GM12878 (cell line): ENCODE data around the gene ARHGEF17. TPM values are rescaled to one million over a fixed set of nuclear protein-coding genes. Genes with fewer than 3 reads are reported as not detected.
"Not testable (repeated sequence)": the region's sequence is repeated elsewhere in the genome, so short reads cannot be mapped to it uniquely, and the experiment has no call there.

Experiments used
- ATAC-seq: fragments of 200-7000 bp; cut with Tn5 transposase; 3 replicates; pipeline ENCODE4 v1.9.1; 2020; ENCODE audit warnings: mild to moderate bottlenecking, moderate library complexity
- BruUV-seq: library from RNA; stranded (reverse); fragments of 400-500 nt; replicated peaks from 2 replicates; lab custom pipeline; 2021; lab: Mats Ljungman, UMichigan
- CTCF ChIA-PET: fragments of 300-600 bp; sonication (Branson Sonifier 250); formaldehyde crosslinking; extraction: SDS; loops from one replicate; lab custom pipeline; 2021; ENCODE audit warnings: inconsistent platforms; lab: Yijun Ruan, JAX
- POLR2A ChIA-PET: fragments of 350-600 bp; formaldehyde crosslinking; extraction: SDS; loops from one replicate; lab custom pipeline; 2021; ENCODE audit warnings: inconsistent platforms; lab: Charles Lee
- RAD21 ChIA-PET: fragments of 300-600 bp; sonication (Branson Sonifier 250); formaldehyde crosslinking; loops from one replicate; lab custom pipeline; 2023; ENCODE audit warnings: antibody characterized with exemption; ENCODE audit not compliant: unreplicated experiment; lab: Charles Lee
- SMC1A ChIA-PET: fragments of 300-600 bp; sonication (Branson Sonifier 250); formaldehyde crosslinking; loops from one replicate; lab custom pipeline; 2023; ENCODE audit not compliant: unreplicated experiment, uncharacterized antibody; lab: Charles Lee
- DNase-seq: peaks from one replicate; pipeline ENCODE4 v3.0.0-alpha.2; 2011; ENCODE audit warnings: low read depth, low spot score
- FAIRE-seq: peaks from 3 replicates; lab custom pipeline; 2011; peaks lifted over from hg19 to GRCh38; lab: Jason Lieb, UNC
- H2AFZ ChIP-seq: 2 replicates; pipeline ENCODE4 v1.6.0; 2011; ENCODE audit warnings: low read depth, low read length, control low read depth; ENCODE audit not compliant: control insufficient read depth
- H3K27ac ChIP-seq: 2 replicates; pipeline ENCODE4 v1.5.1; 2011; ENCODE audit warnings: control low read depth; ENCODE audit not compliant: control insufficient read depth, insufficient read depth
- H3K27me3 ChIP-seq, 2 experiments: replicated peaks in 1 of 2; 2 replicates each; pipeline versions ENCODE4 v1.6.0 to v1.6.1; 2011; ENCODE audit warnings: low read length in 1 of 2; ENCODE audit not compliant: control insufficient read depth in 2 of 2, insufficient read depth in 2 of 2
- H3K36me3 ChIP-seq, 2 experiments: 2 replicates each; pipeline ENCODE4 v1.5.1; 2011; ENCODE audit warnings: low read length in 1 of 2; ENCODE audit not compliant: control insufficient read depth in 2 of 2, insufficient read depth in 2 of 2
- H3K4me1 ChIP-seq: 2 replicates; pipeline ENCODE4 v1.6.1; 2011; ENCODE audit warnings: mild to moderate bottlenecking, low read length, moderate library complexity, mixed read lengths; ENCODE audit not compliant: control insufficient read depth, insufficient read depth
- H3K4me2 ChIP-seq: 2 replicates; pipeline ENCODE4 v1.6.0; 2011; ENCODE audit warnings: control low read depth; ENCODE audit not compliant: control insufficient read depth, insufficient read depth
- H3K4me3 ChIP-seq: fragments of 200-600 bp; sonication (generic); 2 replicates; pipeline ENCODE4 v1.5.1; 2016
- H3K79me2 ChIP-seq: 2 replicates; pipeline ENCODE4 v1.6.0; 2011; ENCODE audit warnings: low read length; ENCODE audit not compliant: control insufficient read depth, insufficient read depth
- H3K9ac ChIP-seq: 2 replicates; pipeline ENCODE4 v1.8.0; 2011; ENCODE audit warnings: low read length, control low read depth, mixed read lengths; ENCODE audit not compliant: control insufficient read depth, insufficient read depth
- H3K9me3 ChIP-seq: replicated peaks from 3 replicates; pipeline ENCODE4 v1.5.1; 2011; ENCODE audit warnings: mild to moderate bottlenecking, low read length; ENCODE audit not compliant: control insufficient read depth, insufficient read depth
- H4K20me1 ChIP-seq: 2 replicates; pipeline ENCODE4 v1.6.0; 2011; ENCODE audit not compliant: control insufficient read depth, insufficient read depth
- HDGF ChIP-seq: fragments of 450-650 bp; IDR thresholded peaks from 2 replicates; pipeline ENCODE4 v1.6.1; 2016; ENCODE audit warnings: antibody characterized with exemption
- RBBP5 ChIP-seq: fragments of 200-600 bp; sonication (generic); conservative IDR thresholded peaks from 2 replicates; pipeline ENCODE4 v1.6.1; 2016
- SREBF1 ChIP-seq: IDR thresholded peaks from 2 replicates; pipeline ENCODE4 v1.6.1; 2012; ENCODE audit warnings: mild to moderate bottlenecking, low read length
- WGBS: methylation state at CpG from one replicate; pipeline ENCODE4 v1.1.6; 2016; ENCODE audit warnings: low lambda C conversion rate; ENCODE audit not compliant: insufficient replicate concordance, insufficient coverage; ENCODE audit errors: missing lambda C conversion rate; 5-methylcytosine and 5-hydroxymethylcytosine counted together
- in situ Hi-C: fragments of 300-500 bp; cut with MboI; formaldehyde crosslinking; loops from 9 replicates; pipeline ENCODE4 v1.14.3; 2018; ENCODE audit warnings: mixed read lengths
- intact Hi-C: fragments of 100-400 bp; cut with micrococcal nuclease; formaldehyde crosslinking; loops from one replicate; pipeline ENCODE4 v1.14.2; 2022; ENCODE audit not compliant: unreplicated experiment
- polyA plus RNA-seq, 11 experiments: library from polyadenylated mRNA; depleted of rRNA in 4 of 11; unstranded in 6 of 11; stranded (reverse) in 5 of 11; fragments of >200 nt; fragmentation: Nextera tagmentation in 4 of 11; fragmentation: Illumina TruSeq in 1 of 11; extraction: Ambion mirVana in 4 of 11; extraction: Trizol in 1 of 11; gene quantifications; 1 replicate in 1 of 11; 2 replicates in 10 of 11; pipeline versions ENCODE4 v1.2.1 to v1.2.3, GENCODE V29; 2011 to 2016; ENCODE audit warnings: inconsistent platforms in 2 of 11, missing spikeins in 2 of 11, low read depth in 1 of 11
- total RNA-seq, 4 experiments: library from RNA; depleted of rRNA in 3 of 4; stranded (reverse); fragments of >200 nt in 3 of 4; fragmentation: Illumina TruSeq in 1 of 4; extraction: Trizol in 1 of 4; gene quantifications; 2 replicates each; pipeline versions ENCODE4 v1.2.1 to v1.2.3, GENCODE V29; 2013 to 2021
- TF ChIP-seq, protein P1 (sequence below): fragments of 450-650 bp; IDR thresholded peaks from 2 replicates; pipeline ENCODE4 v1.6.1; 2017; ENCODE audit warnings: mild to moderate bottlenecking, moderate library complexity
- TF ChIP-seq, protein P2 (sequence below): IDR thresholded peaks from 2 replicates; pipeline ENCODE4 v1.6.1; 2011; ENCODE audit warnings: borderline replicate concordance, low read depth, mild to moderate bottlenecking, moderate library complexity, mixed read lengths, low read length; ENCODE audit not compliant: insufficient read depth; ENCODE audit errors: extremely low read length
- TF ChIP-seq, protein P3 (sequence below): fragments of 450-650 bp; IDR thresholded peaks from 2 replicates; pipeline ENCODE4 v1.6.1; 2016; ENCODE audit warnings: mild to moderate bottlenecking, moderate library complexity, borderline replicate concordance

ARHGEF17 gene
- total and polyA plus RNA-seq, 10 of the 15 experiments (the other 5 are each of a cell fraction or from before 2014, with no cell fraction given): 0.15 to 11.0 (median 1.7) TPM

DNA sequence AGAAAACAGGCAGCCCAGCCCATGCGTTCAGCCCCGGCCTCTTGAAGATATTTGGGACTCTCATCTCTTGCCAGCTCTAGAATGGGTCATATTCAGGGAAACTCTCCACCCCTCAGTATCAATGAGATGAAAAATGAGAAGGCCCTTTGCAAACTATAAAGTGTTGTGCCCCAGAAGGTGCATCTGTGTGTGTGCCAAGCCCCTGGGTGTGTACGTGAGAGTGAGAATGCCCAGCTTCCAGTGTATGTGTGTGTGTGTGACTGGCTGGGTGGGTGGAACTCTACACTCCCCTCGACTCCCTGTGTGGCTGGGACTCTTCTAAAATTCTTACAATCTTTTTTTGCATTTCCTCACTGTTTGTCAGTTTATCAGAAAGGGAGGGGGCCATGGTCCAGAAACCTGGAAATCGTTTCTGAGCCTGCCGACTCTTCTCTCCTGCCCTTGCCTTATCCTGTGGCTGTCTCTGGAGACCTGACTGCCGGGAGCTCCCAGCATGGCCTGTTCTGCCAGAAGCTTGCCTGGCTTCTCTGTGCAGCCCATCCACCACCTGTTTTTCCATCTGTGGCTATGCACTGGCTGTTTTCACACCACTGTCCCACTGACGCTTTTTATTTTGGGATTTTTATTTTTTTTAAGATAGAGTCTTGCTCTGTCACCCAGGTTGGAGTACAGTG lies 34.7 kb upstream of the ARHGEF17 start (continued):
- TF ChIP-seq, protein P1, sequence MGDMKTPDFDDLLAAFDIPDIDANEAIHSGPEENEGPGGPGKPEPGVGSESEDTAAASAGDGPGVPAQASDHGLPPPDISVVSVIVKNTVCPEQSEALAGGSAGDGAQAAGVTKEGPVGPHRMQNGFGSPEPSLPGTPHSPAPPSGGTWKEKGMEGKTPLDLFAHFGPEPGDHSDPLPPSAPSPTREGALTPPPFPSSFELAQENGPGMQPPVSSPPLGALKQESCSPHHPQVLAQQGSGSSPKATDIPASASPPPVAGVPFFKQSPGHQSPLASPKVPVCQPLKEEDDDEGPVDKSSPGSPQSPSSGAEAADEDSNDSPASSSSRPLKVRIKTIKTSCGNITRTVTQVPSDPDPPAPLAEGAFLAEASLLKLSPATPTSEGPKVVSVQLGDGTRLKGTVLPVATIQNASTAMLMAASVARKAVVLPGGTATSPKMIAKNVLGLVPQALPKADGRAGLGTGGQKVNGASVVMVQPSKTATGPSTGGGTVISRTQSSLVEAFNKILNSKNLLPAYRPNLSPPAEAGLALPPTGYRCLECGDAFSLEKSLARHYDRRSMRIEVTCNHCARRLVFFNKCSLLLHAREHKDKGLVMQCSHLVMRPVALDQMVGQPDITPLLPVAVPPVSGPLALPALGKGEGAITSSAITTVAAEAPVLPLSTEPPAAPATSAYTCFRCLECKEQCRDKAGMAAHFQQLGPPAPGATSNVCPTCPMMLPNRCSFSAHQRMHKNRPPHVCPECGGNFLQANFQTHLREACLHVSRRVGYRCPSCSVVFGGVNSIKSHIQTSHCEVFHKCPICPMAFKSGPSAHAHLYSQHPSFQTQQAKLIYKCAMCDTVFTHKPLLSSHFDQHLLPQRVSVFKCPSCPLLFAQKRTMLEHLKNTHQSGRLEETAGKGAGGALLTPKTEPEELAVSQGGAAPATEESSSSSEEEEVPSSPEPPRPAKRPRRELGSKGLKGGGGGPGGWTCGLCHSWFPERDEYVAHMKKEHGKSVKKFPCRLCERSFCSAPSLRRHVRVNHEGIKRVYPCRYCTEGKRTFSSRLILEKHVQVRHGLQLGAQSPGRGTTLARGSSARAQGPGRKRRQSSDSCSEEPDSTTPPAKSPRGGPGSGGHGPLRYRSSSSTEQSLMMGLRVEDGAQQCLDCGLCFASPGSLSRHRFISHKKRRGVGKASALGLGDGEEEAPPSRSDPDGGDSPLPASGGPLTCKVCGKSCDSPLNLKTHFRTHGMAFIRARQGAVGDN: no peak
- TF ChIP-seq SREBF1: no peak
- TF ChIP-seq, protein P2, sequence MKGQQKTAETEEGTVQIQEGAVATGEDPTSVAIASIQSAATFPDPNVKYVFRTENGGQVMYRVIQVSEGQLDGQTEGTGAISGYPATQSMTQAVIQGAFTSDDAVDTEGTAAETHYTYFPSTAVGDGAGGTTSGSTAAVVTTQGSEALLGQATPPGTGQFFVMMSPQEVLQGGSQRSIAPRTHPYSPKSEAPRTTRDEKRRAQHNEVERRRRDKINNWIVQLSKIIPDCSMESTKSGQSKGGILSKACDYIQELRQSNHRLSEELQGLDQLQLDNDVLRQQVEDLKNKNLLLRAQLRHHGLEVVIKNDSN: no peak
- no peak for TF ChIP-seq RBBP5
- TF ChIP-seq HDGF: no peak
- TF ChIP-seq, protein P3, sequence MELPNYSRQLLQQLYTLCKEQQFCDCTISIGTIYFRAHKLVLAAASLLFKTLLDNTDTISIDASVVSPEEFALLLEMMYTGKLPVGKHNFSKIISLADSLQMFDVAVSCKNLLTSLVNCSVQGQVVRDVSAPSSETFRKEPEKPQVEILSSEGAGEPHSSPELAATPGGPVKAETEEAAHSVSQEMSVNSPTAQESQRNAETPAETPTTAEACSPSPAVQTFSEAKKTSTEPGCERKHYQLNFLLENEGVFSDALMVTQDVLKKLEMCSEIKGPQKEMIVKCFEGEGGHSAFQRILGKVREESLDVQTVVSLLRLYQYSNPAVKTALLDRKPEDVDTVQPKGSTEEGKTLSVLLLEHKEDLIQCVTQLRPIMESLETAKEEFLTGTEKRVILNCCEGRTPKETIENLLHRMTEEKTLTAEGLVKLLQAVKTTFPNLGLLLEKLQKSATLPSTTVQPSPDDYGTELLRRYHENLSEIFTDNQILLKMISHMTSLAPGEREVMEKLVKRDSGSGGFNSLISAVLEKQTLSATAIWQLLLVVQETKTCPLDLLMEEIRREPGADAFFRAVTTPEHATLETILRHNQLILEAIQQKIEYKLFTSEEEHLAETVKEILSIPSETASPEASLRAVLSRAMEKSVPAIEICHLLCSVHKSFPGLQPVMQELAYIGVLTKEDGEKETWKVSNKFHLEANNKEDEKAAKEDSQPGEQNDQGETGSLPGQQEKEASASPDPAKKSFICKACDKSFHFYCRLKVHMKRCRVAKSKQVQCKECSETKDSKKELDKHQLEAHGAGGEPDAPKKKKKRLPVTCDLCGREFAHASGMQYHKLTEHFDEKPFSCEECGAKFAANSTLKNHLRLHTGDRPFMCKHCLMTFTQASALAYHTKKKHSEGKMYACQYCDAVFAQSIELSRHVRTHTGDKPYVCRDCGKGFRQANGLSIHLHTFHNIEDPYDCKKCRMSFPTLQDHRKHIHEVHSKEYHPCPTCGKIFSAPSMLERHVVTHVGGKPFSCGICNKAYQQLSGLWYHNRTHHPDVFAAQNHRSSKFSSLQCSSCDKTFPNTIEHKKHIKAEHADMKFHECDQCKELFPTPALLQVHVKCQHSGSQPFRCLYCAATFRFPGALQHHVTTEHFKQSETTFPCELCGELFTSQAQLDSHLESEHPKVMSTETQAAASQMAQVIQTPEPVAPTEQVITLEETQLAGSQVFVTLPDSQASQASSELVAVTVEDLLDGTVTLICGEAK: no peak

DNA sequence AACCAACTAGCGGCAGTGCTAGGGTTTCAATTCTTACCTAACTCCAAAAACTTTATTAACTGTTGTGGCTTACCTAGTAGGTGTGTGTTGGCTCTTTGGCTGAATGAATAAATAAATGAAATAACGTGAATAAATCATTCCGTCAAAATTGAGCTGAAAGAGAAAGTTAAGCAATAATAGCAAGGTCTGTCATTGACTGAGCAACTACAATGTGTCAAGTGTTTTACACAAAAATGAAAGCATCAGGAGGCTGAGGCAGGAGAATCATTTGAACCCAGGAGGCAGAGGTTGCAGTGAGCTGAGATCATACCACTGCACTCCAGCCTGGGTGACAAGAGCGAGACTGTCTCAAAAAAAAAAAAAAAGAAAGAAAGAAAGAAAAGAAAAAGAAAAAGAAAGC lies 33.9 kb upstream of the ARHGEF17 start:
- intact Hi-C loops, FAIRE-seq, H3K79me2 ChIP-seq, in situ Hi-C loops, H3K4me3 ChIP-seq, H2AFZ ChIP-seq, H3K27ac ChIP-seq, BruUV-seq, H3K9me3 ChIP-seq, ATAC-seq, DNase-seq, H4K20me1 ChIP-seq, H3K36me3 ChIP-seq, H3K4me2 ChIP-seq, RAD21 ChIA-PET, H3K9ac ChIP-seq, H3K27me3 ChIP-seq: not testable (repeated sequence)
- H3K4me1 ChIP-seq: peaks cover 36% of the 10 kb centered on the region
- ChIA-PET POLR2A (interaction anchor here (0.7 kb wide), 1 partner anchor 556 kb away, joined by 3 read pairs; no protein-coding TSS in a partner anchor), SMC1A (interaction anchor here (0.6 to 3.1 kb wide), 2 partner anchors 14 to 127 kb away, joined by 3 to 11 read pairs; no protein-coding TSS in a partner anchor), CTCF (interaction anchor here (0.5 to 1.6 kb wide), 7 partner anchors 11 to 63 kb away, joined by 4 to 6 read pairs (median 4); no protein-coding TSS in a partner anchor)
- 78% methylated on average over 3 of the region's 4 CpGs for WGBS
